MM.1S (cell line): Measurements from ENCODE around the gene NFILZ.

Experiments used
- EZH2 ChIP-seq: fragments of 300-600 bp; sonication (generic); optimal IDR thresholded peaks from 2 replicates; pipeline ENCODE3; 2017; ENCODE audit warnings: low read depth, mild to moderate bottlenecking, antibody characterized with exemption, low read length, mixed read lengths
- EZH2phosphoT487 ChIP-seq: fragments of 300-600 bp; sonication (generic); IDR thresholded peaks from 2 replicates; pipeline ENCODE4 v1.6.1; 2018; ENCODE audit warnings: antibody characterized with exemption, low read length
- TF ChIP-seq, protein P1 (sequence below): fragments of 300-600 bp; sonication (generic); IDR thresholded peaks from 2 replicates; pipeline ENCODE4 v1.5.1; 2016; ENCODE audit warnings: antibody characterized with exemption, low read length, mixed read lengths

- TF ChIP-seq, protein P1, sequence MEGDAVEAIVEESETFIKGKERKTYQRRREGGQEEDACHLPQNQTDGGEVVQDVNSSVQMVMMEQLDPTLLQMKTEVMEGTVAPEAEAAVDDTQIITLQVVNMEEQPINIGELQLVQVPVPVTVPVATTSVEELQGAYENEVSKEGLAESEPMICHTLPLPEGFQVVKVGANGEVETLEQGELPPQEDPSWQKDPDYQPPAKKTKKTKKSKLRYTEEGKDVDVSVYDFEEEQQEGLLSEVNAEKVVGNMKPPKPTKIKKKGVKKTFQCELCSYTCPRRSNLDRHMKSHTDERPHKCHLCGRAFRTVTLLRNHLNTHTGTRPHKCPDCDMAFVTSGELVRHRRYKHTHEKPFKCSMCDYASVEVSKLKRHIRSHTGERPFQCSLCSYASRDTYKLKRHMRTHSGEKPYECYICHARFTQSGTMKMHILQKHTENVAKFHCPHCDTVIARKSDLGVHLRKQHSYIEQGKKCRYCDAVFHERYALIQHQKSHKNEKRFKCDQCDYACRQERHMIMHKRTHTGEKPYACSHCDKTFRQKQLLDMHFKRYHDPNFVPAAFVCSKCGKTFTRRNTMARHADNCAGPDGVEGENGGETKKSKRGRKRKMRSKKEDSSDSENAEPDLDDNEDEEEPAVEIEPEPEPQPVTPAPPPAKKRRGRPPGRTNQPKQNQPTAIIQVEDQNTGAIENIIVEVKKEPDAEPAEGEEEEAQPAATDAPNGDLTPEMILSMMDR, result no peak
- TF ChIP-seq EZH2phosphoT487 (no peak), EZH2 (no peak)
Observed at GRCh38 chr19:8666814-8667405, 36.5 kb downstream of the NFILZ start.
